MM.1S (cell line): ENCODE measurements around the gene TMEM132E.

Experiments
- EZH2phosphoT487 ChIP-seq: fragments of 300-600 bp; sonication (generic); IDR thresholded peaks from 2 replicates; pipeline ENCODE4 v1.6.1; 2018; ENCODE audit warnings: antibody characterized with exemption, low read length
- TF ChIP-seq, protein P1 (sequence below): fragments of 300-600 bp; sonication (generic); IDR thresholded peaks from 2 replicates; pipeline ENCODE4 v1.5.1; 2016; ENCODE audit warnings: antibody characterized with exemption, low read length, mixed read lengths

DNA sequence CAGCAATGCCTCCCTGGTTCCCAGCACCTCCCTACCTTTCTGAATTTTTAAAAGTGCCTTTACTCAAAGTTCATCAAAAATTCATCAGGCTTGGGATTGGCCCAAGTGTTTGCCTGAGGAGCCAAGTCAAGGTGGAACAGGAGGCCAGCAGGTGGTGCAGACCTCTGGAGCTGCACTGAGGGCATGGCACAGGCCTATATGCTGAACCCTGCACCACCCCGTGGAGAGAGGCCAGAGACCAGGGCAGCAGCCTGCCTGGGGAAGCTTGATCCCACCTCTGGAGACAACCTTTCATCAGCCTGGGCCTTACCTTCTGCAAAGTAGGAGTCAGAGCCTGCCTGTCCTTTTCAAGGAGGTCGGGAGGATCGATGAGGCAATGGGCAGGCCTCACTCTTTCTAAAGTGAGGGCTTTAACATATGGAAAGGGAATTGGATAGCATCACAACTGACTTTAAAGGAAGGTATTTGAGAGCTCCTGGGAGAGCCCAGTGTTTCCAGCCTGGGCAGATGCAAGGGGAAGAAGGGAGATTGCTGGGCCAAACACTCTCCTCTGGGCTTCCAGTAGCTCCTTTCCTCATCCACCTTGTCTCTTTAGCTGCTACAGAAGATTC is 31.8 kb upstream of the TMEM132E start:
- TF ChIP-seq, protein P1, sequence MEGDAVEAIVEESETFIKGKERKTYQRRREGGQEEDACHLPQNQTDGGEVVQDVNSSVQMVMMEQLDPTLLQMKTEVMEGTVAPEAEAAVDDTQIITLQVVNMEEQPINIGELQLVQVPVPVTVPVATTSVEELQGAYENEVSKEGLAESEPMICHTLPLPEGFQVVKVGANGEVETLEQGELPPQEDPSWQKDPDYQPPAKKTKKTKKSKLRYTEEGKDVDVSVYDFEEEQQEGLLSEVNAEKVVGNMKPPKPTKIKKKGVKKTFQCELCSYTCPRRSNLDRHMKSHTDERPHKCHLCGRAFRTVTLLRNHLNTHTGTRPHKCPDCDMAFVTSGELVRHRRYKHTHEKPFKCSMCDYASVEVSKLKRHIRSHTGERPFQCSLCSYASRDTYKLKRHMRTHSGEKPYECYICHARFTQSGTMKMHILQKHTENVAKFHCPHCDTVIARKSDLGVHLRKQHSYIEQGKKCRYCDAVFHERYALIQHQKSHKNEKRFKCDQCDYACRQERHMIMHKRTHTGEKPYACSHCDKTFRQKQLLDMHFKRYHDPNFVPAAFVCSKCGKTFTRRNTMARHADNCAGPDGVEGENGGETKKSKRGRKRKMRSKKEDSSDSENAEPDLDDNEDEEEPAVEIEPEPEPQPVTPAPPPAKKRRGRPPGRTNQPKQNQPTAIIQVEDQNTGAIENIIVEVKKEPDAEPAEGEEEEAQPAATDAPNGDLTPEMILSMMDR = no peak
- TF ChIP-seq EZH2phosphoT487 = no peak
